Measurements from ENCODE around the gene DYRK4.

Gene DYRK4

DNA sequence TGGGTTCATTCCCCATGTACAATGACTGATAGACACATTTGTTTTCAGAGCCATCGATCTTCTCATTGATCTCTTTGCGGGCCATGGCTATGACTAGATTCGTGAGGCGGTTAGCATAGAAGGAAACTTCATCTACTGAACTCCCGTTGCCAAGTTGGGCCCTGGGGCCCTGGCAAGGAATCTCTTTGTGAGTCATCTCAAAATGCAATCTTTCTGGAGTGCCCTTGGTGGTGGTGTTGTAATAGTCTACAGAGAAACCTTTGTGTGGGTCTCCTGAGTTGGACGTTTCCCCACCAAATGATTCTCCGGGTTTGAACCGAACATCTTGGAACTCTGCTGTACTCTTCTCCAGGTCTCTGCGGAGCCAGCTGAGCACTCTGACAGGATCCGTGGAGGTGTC, 66.4 kb downstream of the DYRK4 start:
- DNase-seq = no peak

DNA sequence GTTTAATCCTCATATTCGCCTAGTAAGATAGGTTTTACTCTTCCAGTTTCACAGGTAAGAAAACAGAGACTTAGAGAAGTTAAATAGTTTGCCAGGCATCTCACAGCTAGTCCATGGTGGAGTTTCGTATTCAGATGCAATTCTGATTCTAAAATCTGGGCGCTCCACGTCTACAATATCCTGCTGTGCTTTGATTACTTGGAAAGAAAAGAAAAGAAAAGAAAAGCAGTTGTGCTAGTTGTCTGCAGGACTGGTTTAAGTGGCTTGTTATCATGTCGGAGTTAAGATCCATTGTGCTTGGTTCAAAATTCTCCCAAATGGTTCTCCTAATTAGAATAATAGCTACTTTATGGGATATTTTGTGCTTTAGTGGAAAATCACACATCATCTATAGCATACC, 68.3 kb downstream of the DYRK4 start:
- DNase-seq = no peak

DNA sequence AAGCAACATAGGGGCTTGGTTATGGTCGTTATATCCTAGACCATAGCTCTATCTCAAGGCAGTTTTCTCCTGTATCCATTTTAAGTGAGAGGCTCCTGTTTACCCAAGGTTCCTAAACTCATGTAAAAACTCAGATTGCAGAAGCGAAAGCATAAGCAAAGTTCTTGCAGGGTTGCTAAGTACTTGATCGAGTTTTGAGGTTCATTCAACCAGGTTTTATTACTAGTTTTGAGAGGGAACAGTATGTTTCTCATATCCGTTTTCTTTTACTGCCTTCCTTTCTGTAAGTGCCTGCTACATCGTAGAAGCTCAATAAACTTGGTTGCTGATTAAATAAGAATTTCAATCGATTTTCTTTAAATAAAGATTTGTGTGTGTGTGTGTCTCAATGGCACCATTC, 81.7 kb downstream of the DYRK4 start:
- no peak for DNase-seq

GRCh38 chr12:4645023-4645422, 83.0 kb downstream of the DYRK4 start:
- DNase-seq = no peak

DNA sequence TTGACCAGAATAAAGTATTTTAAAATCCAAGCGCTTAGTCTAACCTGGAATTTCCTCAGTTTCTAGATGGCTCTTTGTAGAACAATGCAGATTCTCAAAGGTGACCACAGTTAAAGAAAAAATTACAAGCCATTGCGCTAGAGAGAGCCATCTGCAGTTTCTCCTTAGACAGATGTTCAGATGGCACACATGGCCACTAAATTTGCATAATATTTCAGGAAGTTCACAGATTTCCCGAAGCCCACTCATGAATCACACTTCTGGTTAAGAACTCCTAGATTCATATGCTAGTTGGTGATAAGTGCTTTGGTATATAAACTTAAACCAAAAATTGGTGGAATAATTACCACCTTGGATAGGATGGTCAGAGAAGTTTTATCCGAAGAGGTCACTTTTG, 86.1 kb downstream of the DYRK4 start:
- DNase-seq = no peak

- DNase-seq = peak; percentile 75
Observed at GRCh38 chr12:4648501-4649357, 86.7 kb downstream of the DYRK4 start, which contains the start of the genes AKAP3 and NDUFA9. Gene AKAP3, minus strand, starts transcription at chr12:4649051. Its CDS starts 10,855 bp downstream, at chr12:4638196. Gene NDUFA9, plus strand, starts transcription at chr12:4649114. Its CDS starts 13 bp downstream, at chr12:4649127.

- no peak for DNase-seq
Observed at GRCh38 chr12:4649358-4649661, 87.3 kb downstream of the DYRK4 start.

DNA sequence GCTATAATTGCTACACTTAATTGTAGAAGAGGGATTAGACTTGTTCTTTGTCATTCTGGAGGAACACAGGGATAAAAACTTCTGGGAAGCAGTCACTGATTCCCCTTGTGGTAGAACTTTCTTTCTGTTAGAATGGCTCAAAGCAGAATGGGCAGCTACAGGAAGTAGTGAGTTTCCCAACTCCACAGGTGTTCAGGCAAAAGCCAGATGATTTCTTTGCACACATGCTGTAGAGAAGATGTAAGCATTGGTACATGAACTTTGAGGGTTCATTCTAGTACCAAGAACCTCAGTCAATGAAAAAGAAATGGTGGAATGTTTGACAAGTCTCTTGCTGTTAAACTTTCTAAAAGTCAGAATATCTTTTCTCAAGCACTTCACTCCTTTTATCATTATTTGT, 91.2 kb downstream of the DYRK4 start:
- DNase-seq = no peak

- DNase-seq = no peak
Observed at GRCh38 chr12:4653691-4654090, 91.7 kb downstream of the DYRK4 start.
